AG20443 (cell line): ENCODE data around the gene RIN3.

Experiments used
- DNase-seq: peaks from one replicate; pipeline ENCODE4 v3.0.0; 2012; ENCODE audit warnings: low spot score, mixed read lengths

RIN3 gene

DNA sequence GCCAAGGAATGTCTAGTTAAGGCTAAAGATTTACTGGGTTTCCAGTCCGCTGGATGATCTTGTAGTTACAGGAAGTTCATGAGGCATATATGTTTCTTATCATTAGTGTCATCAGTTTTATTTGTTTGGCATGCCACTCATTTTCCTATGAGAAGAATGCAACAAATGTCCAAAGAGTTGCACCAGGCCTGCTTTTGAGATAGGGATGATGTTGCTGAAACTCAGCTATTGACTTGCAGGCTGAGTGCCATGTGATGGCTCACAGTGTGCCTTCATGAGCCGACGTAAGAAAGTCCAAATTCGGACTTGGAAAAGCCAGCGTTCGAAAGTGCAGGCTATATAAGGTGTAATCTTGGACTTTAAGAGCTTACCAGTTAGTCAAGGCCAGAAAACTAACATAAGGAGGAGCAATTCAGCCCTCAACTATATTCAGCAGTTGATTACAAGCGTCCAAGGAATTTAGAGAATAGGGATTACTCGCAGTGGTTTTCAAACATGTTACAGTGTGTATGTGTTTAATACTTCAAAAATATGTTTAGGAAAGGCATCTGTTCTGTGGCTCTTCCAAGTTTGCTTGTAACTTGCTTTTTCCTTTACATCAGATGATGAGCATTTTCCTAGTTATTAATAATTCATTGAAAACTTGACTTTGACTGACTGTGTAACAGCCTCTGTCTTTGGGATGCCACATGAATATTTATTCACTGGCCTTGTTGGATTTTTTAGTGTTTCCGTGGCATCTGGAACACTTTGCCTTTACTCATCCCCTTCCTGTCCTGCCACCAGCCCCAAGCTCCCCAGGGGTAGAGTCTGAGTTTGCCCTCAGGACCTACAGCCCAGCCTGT lies 133.6 kb downstream of the RIN3 start:
- peak; percentile 65 for DNase-seq

DNA sequence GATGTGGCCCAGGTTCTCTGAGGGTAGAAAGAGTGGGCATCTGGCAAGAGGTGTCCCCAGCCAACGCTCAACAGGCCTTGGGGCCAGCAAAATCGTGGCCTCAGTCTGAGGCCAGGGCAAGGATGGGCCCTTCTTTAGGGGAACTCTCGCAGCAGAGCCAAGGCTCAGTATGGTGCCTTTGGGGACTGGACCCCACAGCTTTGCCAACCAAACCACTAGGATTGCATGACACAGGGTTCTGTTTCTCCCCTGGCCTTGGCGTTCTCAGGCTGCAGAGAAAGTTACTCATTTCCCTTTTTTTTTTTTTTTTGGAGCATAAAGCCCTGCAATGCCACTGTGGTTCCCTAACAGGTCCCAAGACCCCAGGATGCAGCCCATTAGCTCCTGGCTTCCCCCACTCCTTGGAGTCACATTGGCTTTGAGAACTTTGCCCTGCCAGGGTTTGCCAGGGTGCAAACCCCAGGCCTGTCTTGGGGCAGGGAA lies 134.3 kb downstream of the RIN3 start:
- peak; percentile 68 for DNase-seq

DNA sequence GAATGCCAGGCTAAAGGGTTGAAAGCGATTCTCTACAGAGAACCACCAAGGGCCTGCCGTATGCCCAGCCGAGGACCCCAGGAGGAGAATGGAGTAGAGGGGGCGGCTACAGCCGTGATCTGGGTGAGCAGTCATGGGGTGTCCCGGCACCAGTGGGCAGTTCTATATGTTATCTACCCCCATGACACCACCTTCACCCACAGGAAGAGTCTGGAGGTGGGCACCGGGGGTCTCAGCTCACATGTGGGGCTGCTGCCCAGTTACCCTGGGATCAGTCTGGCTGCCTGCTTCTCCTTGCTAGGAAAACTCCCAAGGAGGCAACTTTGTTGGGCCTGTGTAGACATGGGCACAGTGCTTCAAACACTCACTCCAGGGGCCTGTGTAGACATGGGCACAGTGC lies 135.5 kb downstream of the RIN3 start:
- DNase-seq = no peak

DNA sequence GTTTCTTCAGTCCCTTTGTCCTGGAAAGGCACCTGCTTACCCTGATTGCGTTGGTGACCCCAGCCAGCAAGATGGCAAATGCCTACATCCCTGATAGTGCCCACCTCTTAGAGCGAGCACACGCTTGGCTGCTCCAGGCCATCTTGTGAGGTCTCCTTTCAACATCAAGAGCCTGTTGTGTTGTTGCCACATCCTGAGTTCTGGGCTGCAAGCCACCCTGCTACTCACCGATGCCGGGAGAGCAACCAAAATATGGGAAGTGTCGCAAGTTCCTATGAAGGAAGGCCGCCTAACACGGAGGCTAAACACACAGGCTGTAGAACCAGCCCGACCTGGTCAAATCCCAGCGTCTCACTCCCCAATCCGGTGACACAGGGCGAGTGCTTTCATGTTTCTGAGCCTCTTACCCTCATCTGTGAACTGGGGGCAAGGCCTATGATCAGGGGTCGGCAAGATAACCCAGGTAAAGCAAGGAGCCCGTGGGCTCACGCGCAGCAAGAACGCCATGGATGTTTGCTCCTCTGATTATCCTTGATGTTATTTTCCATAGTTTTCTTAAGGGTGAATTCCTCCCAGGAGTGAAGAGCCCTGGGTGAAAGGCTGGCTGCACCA lies 136.5 kb downstream of the RIN3 start:
- DNase-seq = peak; percentile 84

DNA sequence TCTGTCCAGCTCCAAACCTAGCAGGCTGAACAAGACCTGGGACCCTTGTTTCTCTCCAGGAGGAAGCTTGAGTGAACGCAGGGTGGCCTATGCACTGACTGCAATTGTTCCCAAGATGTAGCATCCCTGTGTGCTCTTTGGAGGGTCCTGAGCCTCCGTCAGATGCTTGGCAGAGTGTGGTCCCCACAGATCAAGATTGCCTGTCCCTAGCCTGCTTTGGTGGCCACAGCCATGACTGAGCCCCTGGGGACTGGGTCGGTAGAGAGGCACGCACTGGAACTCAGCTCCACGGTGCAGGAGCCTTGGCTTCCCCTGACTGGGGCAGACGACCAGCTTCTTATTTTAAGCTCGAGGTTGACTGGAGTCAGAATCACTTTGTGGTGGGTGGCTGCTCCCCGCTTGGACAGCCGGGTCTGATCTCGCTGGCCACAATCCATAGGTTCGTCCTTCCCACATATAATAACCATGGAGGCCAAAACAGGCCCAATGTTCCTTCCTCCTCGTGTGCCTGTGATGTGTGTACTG lies 137.1 kb downstream of the RIN3 start:
- no peak for DNase-seq

DNA sequence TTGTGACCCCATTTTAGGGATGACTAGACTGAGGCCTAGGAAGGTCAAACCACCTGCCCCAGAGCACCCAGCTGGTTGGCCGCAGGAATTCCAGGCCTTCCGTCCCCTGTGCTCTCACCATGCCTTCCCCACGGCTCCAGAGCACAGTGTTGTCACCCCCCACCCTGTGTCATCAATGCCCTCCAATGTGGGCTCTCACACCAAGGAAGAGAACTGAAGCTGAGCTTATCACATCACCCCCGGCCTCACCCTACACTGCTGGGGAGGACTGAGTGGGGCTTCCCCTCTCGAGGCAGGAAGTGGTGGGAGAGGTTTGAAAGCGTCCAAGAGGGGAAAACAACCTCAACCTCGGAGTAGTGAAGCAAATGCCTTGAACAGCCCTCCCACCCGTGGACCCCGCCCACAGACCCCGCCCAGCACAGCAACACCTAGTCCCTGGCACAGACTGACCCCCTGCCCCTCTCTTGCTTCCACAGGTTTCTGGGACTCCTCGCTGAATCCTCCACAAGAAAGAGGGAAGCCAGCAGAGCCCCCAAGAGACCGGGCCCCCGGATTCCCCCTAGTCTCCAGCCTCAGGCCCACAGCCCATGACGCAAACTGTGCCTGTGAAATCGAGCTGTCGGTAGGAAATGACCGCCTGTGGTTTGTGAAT lies 137.7 kb downstream of the RIN3 start:
- no peak for DNase-seq

DNA sequence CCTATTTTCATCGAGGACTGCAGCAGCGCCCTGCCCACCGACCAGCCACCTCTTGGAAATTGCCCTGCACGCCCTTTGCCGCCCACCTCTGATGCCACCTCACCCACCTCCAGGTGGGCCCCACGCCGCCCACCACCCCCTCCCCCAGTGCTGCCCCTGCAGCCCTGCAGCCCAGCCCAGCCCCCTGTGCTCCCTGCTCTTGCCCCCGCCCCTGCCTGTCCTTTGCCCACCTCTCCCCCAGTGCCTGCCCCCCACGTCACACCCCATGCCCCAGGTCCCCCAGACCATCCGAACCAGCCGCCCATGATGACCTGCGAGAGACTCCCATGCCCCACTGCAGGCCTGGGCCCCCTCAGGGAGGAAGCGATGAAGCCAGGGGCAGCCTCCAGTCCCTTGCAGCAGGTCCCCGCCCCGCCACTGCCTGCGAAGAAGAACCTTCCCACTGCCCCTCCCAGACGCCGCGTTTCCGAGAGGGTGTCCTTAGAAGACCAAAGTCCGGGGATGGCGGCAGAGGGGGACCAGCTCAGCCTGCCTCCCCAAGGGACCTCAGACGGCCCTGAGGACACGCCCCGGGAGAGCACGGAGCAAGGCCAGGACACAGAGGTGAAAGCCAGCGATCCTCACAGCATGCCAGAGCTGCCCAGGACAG lies 138.3 kb downstream of the RIN3 start:
- DNase-seq = no peak

DNA sequence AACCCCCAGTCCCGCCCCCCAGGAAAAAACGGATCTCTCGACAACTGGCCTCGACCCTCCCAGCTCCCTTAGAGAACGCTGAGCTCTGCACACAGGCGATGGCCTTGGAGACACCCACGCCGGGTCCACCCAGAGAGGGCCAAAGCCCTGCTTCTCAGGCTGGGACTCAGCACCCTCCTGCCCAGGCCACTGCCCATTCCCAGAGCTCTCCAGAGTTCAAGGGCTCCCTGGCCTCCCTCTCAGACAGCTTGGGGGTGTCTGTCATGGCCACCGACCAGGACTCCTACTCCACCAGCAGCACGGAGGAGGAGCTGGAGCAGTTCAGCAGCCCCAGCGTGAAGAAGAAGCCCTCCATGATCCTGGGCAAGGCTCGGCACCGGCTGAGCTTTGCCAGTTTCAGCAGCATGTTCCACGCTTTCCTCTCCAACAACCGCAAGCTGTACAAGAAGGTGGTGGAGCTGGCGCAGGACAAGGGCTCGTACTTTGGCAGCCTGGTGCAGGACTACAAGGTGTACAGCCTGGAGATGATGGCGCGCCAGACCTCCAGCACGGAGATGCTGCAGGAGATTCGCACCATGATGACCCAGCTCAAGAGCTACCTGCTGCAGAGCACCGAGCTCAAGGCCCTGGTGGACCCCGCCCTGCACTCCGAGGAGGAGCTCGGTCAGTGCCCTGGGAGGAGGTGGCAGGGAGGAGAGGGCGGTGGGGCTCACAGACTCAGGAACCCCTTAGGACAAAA lies 139.0 kb downstream of the RIN3 start:
- DNase-seq = no peak

DNA sequence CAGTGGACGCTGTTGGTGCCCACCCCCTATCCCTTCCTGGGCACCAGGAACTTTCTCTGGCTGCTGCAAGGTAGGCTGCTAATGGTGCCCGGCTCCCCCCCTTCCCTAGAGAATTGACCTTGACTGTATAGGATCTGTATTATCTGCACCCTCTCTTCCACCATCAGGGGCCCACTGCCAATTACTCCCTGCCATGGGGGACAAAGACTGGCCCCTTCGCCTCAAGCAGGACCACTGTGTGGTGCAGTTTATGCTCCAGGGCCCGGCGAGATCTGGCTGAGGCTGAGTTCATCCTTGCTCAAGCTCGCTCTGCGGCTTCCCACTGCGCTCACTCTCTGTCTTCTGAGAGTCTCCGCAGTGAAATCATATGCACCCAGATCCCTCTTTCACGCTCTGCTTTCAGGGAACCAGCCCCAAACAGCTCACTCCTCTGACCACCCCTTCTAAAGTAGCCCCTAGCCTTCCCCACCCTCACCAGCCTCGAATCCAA lies 139.6 kb downstream of the RIN3 start:
- DNase-seq = no peak

DNA sequence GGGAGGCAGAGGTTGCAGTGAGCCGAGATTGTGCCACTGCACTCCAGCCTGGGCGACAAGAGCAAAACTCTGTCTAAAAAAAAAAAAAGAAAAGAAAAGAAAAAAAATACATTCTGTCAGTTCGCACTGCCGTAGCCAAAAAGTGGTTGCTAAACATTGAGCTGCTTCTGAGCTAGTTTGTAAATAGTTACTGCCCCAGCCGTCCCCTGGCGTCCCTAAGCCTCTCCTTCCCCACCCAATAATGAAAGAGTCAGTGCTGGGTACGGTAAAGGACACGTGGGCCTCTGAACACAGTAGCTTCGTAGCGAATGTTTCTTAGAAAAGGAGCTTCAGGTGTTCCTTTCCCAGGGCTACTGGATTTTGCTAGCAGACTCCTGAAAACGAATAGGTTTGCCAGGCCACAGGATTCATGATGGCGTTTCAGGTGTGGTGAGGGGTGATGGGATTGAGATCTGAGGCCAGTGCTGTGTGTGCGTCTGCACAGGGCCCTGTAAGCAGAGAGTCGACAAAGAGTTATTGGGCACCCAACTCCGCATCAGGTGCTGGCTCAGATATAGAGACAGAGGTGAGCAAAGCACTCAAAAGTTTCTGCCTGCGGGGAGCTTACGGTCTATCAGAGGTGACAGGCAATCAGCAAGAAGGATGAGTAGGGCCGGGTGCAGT lies 140.8 kb downstream of the RIN3 start:
- DNase-seq = no peak

DNA sequence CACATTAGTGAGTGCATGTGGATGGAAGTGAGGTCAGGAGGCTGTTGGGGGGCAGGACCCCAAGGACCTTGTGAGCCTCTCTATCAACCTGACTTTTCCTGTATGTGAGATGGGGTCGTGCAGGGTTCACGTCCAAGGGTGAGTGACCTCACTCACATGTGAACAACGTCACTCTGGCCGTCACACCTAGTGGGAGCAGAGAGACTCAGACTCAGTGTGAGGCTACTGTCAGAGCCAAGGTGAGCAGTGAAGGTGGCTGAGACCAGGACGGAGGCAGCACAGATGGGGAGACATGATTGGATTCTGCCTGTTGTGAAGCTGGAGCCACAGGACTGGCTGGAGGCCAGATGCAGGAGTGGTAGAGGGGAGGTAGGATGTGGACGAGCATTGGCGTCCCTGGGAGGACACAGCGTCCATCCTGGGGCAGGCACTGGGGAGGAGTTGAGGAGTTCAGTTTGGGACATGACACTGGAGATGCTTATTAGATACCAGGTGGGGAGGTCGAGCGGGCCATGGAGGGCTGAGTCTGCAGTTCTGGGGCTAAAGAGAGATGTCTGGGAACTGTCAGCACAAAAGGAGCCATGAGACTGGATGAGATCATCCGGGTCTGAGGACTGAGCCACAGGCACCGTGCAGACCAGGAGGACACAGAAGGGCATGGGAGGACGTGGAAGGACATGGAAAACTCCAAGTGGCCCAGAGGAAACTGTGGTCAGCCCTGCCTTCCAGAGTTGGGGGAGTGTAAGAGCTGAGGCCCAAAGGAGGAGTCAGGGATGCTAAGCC lies 142.0 kb downstream of the RIN3 start:
- no peak for DNase-seq

DNA sequence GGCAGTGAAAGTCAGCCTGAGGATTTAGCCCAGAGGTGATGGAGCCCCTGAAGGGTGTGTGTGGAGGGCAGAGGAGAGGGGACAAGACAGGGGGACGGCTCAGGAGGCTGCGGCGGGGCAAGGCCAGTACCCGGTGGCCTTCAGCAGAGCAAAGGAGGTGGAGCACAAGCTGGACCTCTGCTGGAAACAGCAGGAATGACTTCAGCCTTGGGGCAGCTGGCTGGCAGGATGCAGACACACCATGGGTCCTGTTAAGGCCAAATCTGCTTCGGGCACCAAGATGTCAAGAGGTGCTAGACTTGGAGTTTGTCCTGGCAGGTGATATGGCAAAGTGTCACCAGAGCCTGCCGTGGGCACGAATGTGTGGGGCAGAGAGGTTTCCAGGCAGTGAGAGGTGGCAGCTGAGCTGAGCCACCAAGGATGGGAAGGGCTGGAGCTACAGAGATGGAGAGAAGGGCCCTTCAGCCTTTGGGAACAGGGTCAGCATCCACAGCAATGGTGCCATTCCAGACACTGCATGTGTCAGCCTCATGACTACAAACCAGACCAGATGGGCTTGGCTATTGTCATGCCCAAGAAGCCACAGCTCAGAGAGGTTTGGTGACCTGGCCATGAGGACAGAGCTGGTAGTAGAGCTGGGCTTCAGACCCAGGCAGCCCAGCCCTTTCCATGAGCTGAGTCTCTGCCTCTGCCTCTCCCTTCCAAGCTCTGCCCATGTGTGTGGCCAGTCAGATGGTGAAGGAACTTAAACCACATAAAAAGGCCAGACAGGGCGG lies 142.9 kb downstream of the RIN3 start:
- no peak for DNase-seq

DNA sequence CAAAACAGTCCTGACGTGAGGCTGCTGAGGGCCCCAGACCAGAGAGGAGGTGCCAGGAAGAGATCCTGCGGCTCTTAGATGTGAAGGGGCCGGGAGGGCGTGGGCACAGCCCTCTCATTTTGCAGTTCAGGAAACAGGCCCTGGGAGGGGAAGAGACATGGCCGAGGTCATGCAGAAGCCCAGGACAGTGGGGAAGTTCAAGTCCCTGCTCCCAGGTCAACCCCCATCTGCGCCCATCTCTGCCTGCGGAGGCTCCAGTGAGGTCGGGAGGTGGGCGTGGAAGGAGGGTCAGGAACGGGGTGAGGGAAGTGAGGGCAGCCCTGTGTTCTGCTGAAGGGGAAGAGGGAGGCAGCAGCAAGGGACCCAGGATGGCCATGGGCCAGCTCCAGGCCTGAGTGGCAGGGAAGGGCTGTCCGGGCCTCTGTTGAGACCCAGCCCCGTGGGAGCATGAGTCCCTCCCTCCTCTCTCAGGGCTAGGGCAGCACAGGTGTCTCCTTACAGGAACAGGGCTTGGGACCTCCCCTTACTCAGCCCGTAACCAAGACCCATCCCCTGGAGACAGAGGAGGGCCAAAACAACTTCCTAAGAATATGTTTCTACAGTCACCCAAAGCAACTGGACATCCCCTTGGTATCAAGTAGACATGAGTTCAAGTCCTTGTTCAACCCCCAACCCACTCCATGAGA lies 144.0 kb downstream of the RIN3 start:
- no peak for DNase-seq

DNA sequence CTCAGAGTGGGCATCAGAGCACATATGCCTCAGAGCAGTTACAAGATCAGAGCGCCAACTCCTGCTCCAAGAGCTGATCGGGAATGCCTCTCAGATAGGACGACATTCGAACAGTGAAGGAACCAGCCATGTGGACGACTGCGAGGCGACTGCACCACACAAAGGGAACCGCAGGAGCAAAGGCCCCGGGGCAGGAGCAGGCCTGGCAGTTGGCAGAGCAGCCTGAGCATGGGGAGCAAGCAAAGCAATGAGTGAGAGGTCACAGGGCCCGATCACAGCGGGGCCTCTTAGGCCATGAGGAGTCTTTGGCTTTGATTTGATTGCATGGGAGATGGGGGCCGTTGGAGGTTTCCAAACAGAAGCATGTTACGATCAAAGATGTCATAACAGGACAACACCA lies 144.6 kb downstream of the RIN3 start:
- no peak for DNase-seq

DNA sequence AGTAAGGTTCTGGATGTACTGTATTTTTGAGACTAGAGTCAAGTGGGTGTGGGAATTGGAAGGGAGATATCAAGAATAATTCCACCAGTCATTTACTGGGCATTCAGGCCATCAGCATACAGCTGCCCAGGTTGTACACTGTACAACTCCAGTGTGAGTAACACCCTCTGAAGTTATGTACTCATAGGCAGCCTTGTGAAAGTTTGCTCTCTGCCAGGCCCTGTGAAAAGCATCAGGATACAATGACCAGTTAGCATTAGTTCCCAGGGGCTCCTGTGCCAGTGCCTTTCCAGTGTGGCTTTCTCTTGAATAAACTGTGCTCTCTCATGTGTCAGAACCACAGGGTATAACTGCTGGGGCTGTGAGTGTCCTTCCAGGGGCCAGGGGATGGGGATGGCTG lies 145.1 kb downstream of the RIN3 start:
- DNase-seq = no peak

DNA sequence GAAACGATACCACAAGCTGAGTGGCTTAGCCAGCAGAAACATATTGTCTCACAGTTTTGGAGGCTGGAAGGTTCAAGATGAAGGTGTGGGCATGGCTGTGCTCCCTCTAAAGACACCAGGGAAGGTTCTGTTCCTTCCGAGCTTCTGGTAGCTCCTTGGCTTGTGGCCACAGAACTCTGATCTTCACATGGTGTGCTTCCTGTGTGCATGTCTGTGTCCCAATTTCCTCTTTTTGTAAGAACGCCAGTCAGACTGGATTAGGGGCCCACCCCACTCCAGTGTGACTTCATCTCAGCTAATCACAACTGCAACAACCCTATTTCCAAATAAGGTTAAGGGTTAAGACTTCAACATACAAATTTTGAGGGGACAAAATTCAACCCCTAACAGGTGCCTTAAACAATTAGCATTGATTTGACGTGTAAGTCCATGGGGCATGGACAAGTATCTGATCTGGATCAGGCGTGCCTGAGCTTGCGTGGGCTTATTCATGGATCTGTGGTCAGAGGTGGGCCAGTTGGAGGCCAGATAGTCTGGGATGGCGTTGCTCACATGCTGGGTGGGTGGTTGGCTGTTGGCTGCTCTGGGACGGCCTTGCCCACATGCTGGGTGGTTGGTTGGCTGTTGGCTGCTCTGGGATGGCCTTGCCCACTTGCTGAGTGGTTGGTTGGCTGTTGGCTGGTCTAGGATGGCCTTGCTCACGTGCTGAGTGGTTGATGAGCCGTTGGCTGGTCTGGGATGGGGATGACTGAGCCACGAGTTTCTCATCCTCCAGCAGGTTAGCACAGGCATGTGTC lies 146.4 kb downstream of the RIN3 start:
- DNase-seq = no peak

DNA sequence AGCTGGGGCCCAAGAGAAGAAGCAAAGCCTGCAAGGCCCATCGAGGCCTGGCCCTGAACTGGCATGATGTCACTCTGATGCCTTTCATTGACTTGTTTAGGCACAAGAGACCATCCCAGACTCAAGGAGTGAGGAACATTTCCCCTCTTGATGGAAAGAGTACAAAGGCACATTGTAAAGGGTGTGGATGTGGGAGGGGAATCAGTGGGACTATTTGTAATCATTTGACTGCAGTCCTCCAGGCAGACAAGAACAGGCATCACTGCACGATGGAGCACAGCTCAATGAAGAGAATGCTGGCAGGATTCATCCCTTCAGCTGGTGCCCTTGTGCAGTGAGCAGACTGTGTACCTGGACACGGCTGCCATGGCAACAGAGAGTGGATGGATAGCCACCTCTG lies 147.0 kb downstream of the RIN3 start:
- no peak for DNase-seq

DNA sequence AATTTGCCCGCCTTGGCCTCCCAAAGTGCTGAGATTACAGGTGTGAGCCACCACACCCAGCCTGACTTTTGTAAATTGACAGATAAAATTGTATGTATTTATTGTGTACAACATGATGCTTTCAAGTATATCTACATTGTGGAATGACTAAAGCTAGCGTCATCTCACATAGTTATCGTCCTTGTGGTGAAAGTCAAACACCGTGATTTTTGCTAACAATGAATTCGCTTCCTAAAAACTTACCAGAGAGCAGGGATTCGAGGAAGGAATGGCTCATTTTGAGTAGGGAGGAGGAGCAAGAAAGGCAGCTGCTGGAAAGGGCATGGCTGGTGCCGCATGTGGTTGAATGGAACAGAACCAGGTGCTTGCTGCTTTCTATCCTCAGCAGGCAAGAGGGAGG lies 149.5 kb downstream of the RIN3 start:
- DNase-seq = no peak
